Renal cortex interstitium (tissue), 11 donors: ENCODE results near the gene CD101. TPM values are rescaled to one million over a fixed set of nuclear protein-coding genes. Genes with fewer than 3 reads are reported as not detected.

Experiments
- DNase-seq, 11 donors: peaks; one replicate each; pipeline ENCODE4 v3.0.0-alpha.2; 2013; ENCODE audit warnings: low read depth in 9 of 11, low spot score in 4 of 11; ENCODE audit errors: extremely low read depth in 1 of 11
- polyA plus RNA-seq, 3 donors: library from polyadenylated mRNA; unstranded; fragments of 120-200 nt; gene quantifications; one replicate each; pipeline ENCODE4 v1.2.1, GENCODE V29; 2013; ENCODE audit not compliant: insufficient read length in 3 of 3

Gene CD101
- polyA plus RNA-seq, 3 donors, result 1.9 to 2.5 (median 2.0) TPM

GRCh38 chr1:116983678-116984077 is 17.9 kb upstream of the CD101 start:
- no peak for DNase-seq

GRCh38 chr1:116984406-116985160 is 17.0 kb upstream of the CD101 start:
- no peak for DNase-seq

GRCh38 chr1:116986421-116987255 is 14.9 kb upstream of the CD101 start:
- DNase-seq, result no peak

- DNase-seq, result no peak
Measured at GRCh38 chr1:116987256-116987555, 14.4 kb upstream of the CD101 start.

GRCh38 chr1:116988248-116988647 is 13.3 kb upstream of the CD101 start:
- DNase-seq, result no peak

- no peak for DNase-seq
Measured at GRCh38 chr1:116988908-116989307, 12.7 kb upstream of the CD101 start.

- no peak for DNase-seq
Measured at GRCh38 chr1:116989835-116990234, 11.7 kb upstream of the CD101 start.

- no peak for DNase-seq
Measured at GRCh38 chr1:116990612-116991151, 10.9 kb upstream of the CD101 start.

GRCh38 chr1:116991171-116991845 is 10.3 kb upstream of the CD101 start:
- no peak for DNase-seq

GRCh38 chr1:116991918-116992317 is 9.6 kb upstream of the CD101 start:
- no peak for DNase-seq

GRCh38 chr1:116993286-116993685 is 8.3 kb upstream of the CD101 start:
- no peak for DNase-seq

GRCh38 chr1:116994411-116994810 is 7.1 kb upstream of the CD101 start:
- no peak for DNase-seq

- DNase-seq, result no peak
Measured at GRCh38 chr1:116997066-116997465, 4.5 kb upstream of the CD101 start.

GRCh38 chr1:116997636-116998035 is 3.9 kb upstream of the CD101 start:
- DNase-seq, result no peak

- no peak for DNase-seq
Measured at GRCh38 chr1:116999596-116999995, 2.0 kb upstream of the CD101 start.

- DNase-seq, result no peak
Measured at GRCh38 chr1:117000142-117000541, 1.4 kb upstream of the CD101 start.

- DNase-seq, result no peak
Measured at GRCh38 chr1:117003223-117003875, 1.8 kb downstream of the CD101 start.

- DNase-seq, result no peak
Measured at GRCh38 chr1:117007719-117008013, 6.1 kb downstream of the CD101 start.

- no peak for DNase-seq
Measured at GRCh38 chr1:117008656-117009055, 7.1 kb downstream of the CD101 start.

GRCh38 chr1:117009132-117009531 is 7.6 kb downstream of the CD101 start:
- no peak for DNase-seq
